HS-27A (cell line): ENCODE results near the gene KCNN1.
"Not testable (repeated sequence)": the region's sequence is repeated elsewhere in the genome, so short reads cannot be mapped to it uniquely, and the experiment has no call there.

Source experiments
- DNase-seq: peaks from one replicate; pipeline ENCODE4 v3.0.0-alpha.2; 2012; ENCODE audit warnings: low read depth, missing footprints

KCNN1 gene

GRCh38 chr19:18027151-18027550 is 60.2 kb downstream of the KCNN1 start:
- no peak for DNase-seq

- DNase-seq = no peak
Measured at GRCh38 chr19:18029617-18030338, 62.9 kb downstream of the KCNN1 start.

- DNase-seq = not testable (repeated sequence)
Measured at GRCh38 chr19:18031401-18031800, 64.5 kb downstream of the KCNN1 start.

- DNase-seq = not testable (repeated sequence)
Measured at GRCh38 chr19:18032102-18032501, 65.2 kb downstream of the KCNN1 start.

GRCh38 chr19:18041054-18041453 is 74.1 kb downstream of the KCNN1 start:
- no peak for DNase-seq

GRCh38 chr19:18043676-18044075 is 76.8 kb downstream of the KCNN1 start:
- no peak for DNase-seq

GRCh38 chr19:18044825-18045304 is 78.0 kb downstream of the KCNN1 start:
- DNase-seq = no peak

- no peak for DNase-seq
Measured at GRCh38 chr19:18045307-18046050, 78.6 kb downstream of the KCNN1 start.

GRCh38 chr19:18046059-18046718 is 79.3 kb downstream of the KCNN1 start:
- peak; percentile 31 for DNase-seq

GRCh38 chr19:18049385-18049784 is 82.5 kb downstream of the KCNN1 start:
- no peak for DNase-seq
